Hypothalamus (tissue), 51 donors: ENCODE results near the gene MPZ.
"Not testable (repeated sequence)": the region's sequence is repeated elsewhere in the genome, so short reads cannot be mapped to it uniquely, and the experiment has no call there.

Experiments used
- DNase-seq, 51 donors: peaks; one replicate each; lab custom pipeline; 2025; lab: John Stamatoyannopoulos, UW

The MPZ gene

DNA sequence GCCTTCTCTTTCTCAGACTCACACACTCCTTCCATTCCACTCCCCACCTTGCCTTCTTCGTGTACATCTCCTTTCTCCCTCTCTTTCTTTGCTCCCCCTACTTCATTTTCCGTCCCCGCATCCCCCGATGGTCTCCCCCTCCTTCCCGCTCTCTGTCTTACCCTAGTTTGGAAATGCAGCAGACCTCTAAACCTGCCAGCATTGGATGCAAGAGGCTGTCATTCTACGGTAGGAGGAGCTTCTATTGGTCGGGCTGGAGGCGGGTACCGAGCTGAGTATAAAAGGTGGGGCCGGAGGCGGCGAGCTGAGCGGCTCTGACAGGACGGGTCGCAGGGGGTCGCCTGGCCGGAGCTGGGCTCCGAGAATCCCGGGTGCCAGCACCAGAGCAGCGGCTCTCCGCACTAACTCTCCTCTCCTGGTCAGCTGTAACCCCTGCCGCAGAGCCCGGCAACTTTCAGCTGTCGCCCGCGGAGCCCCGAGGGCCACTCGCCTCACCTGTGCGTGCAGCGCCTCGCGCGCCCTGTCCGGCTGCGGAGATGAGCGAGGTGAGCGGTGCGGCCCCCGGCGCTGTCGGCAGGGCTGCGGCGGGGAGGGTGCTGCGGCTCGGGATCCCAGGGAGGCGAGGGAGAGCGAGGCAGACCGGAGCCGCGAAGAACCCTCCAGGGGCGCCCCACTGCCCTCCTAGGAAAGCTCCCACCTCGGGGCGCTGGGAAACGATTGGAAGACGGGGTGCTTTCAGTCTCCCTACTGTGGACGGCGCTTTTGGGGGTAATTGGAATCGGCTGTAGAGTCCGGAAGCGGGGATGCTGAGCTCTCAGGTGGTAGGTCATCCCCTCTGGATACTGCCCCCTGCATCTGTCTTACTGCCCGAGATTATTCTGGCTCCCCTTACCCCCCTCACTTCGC lies 51.1 kb downstream of the MPZ start, which contains the start of gene PCP4L1:
PCP4L1 (plus strand) TSS at position 307 of the 906 bp plus-strand sequence; CDS start at position 537, 230 bp downstream.
- DNase-seq = peak in 45 of 51 donors; percentile 4 to 80 (median 36)

DNA sequence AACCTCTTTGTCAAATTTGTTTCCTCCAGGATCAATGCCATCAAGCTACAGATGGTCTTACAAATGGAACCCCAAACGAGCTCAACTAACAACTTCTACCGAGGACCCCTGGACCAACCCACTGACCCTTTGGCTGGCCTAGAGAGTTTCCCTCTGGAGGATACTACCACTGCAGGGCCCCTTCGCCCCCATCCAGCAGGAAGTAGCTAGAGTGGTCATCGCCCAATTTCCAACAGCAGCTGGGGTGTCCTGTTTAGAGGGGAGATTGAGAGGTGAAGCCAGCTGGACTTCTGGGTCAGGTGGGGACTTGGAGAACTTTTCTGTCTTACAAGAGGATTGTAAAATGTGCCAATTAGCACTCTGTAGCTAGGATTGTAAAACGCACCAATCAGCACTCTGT lies 52.7 kb downstream of the MPZ start:
- DNase-seq = not testable (repeated sequence)

DNA sequence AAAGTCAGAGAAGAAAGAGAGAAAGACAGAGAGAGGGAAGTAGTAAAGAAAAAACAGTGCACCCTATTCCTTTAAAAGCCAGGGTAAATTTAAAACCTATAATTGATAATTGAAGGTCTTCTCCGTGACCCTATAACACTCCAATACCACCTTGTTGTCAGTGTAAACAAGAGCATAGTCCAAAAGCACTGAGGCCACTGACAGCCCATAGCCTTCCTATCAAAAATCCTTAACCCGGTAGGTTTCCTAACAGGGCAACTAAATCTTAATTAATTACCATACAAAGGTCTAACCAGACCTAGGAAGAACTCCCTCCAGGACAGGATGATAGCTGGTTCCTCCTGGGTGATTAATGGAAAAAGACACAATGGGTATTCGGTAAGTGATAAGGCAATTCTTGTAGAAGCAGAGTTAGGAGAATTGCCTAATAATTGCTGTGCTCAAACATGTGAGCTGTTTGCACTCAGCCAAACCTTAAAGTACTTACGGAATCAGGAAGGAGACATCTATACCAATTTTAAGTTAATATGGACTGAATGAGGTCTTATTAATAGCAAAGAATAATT lies 53.7 kb downstream of the MPZ start:
- DNase-seq = not testable (repeated sequence)

DNA sequence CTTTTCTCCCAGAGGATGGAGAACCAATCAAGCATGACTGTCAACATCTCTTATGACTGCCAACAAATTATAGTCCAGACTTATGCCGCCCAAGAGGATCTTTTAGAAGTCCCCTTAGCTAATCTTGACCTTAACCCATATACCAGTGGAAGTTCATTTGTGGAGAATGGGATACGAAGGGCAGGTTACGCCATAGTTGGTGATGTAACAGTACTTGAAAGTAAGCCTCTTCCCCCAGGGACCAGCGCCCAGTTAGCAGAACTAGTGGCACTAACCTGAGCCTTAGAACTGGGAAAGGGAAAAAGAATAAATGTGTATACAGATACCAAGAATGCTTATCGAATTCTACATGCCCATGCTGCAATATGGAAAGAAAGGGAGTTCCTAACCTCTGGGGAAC lies 54.5 kb downstream of the MPZ start:
- DNase-seq = not testable (repeated sequence)
